ENCODE results near the gene SLCO1B1. TPM values are rescaled to one million over a fixed set of nuclear protein-coding genes. Genes with fewer than 3 reads are reported as not detected.
A peak's percentile ranks its signal among the peaks of the same experiment; 100 is the strongest.
"Not testable (repeated sequence)": the region's sequence is repeated elsewhere in the genome, so short reads cannot be mapped to it uniquely, and the experiment has no call there.

SLCO1B1 gene
- polyA plus RNA-seq, 1 donor from 2014 or later, result not detected

DNA sequence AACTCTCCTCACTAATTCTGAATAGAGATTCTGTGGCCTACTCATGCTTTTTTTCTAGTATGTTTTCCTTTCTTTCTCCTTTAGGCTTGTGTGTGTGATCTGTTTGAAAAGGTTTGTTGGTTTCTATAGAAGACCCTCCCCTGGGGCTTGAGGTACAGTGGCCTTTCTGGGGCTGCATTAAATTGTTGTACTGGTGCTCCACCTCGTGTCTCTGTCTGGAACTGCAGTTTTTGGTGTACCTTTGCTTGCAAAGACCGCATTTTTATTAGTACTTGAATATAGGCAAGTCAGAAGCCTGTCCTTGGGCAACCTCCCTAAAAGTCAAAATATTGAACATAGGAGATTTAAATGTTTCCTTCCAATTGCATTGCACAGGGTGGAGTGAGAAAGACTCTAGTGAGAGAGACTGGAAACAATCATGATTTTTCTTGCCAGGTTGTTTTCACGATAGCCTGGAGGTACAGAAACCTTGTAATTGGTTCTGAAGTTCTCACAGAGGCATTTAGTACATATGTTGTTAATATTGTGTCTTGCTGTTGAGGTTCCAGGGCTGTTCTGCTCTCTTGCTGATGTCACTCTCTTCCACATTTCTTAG lies 39.0 kb downstream of the SLCO1B1 start:
- Mint-ChIP-seq H3K36me3 (no peaks in the 10 kb centered on the region), H3K4me1 (no peaks in the 10 kb centered on the region), H3K9me3 (peaks cover 1 to 14% (median 2%) of the 10 kb centered on the region in 3 donors), H3K27ac (no peak overlapping the region), H3K27me3 (peaks cover 1% of the 10 kb centered on the region), H3K4me3 (no peak overlapping the region)

- H3K27me3 Mint-ChIP-seq, result peaks cover 1% of the 10 kb centered on the region
- peaks cover 1 to 14% (median 2%) of the 10 kb centered on the region in 3 donors for H3K9me3 Mint-ChIP-seq
- H3K4me3 Mint-ChIP-seq, result no peak overlapping the region
- H3K27ac Mint-ChIP-seq, result no peak overlapping the region
- no peaks in the 10 kb centered on the region for H3K36me3 Mint-ChIP-seq
- no peaks in the 10 kb centered on the region for H3K4me1 Mint-ChIP-seq
Observed at GRCh38 chr12:21172079-21172478, 41.1 kb downstream of the SLCO1B1 start.

DNA sequence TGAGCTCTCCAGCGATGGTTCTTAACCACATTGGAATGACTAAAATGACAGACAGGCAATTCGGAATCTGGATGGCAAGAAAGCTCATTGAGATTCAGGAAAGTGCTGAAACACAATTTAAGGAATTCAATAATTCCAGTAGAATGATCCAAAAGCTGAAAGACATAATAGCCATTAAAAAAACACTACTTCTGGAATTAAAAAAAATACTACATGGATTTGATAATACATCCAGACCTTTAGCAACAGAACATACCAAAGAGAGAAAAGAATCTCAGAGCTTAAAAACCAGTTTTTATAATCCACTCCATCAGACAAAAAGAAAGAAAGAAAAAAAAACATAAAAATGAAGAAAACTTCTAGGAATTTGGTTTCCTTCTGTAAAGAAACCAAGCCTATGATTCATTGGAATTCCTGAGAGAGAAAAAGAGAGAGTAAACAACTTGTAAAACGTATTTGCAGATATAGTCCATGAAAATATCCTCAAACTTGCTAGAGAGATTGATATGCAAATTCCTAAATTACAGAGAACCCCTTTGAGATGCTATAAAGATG lies 52.8 kb downstream of the SLCO1B1 start:
- Mint-ChIP-seq H3K4me3 (no peak overlapping the region), H3K27me3 (no peaks in the 10 kb centered on the region), H3K9me3 (peaks cover 0 to 15% (median 0%) of the 10 kb centered on the region in 3 donors), H3K36me3 (no peaks in the 10 kb centered on the region), H3K4me1 (peaks cover 0 to 2% (median 0%) of the 10 kb centered on the region in 3 donors), H3K27ac (no peak overlapping the region)

DNA sequence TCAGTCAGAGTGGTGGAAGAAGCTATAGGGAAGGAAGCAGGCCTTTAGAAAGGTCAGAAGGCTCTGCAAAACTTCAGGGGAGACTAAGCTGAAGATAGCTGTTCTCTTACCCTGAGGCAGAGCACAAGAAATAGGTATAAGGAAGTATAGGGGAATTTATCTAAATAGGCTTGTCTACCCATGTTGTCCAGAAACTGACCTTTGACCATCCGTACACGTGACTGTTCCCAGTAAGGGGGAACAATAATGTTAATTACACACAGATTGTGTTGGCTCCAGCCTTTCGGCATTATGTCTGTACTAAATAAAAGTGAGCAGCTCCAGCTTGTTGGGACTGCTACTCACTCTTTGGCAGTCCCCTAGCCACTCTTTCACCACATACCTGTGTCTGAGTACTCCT lies 59.0 kb downstream of the SLCO1B1 start:
- no peaks in the 10 kb centered on the region for H3K27me3 Mint-ChIP-seq
- H3K4me3 Mint-ChIP-seq, result no peak overlapping the region
- no peaks in the 10 kb centered on the region for H3K4me1 Mint-ChIP-seq
- no peaks in the 10 kb centered on the region for H3K36me3 Mint-ChIP-seq
- H3K9me3 Mint-ChIP-seq, result peaks cover 0 to 18% (median 0%) of the 10 kb centered on the region in 3 donors
- no peak overlapping the region for H3K27ac Mint-ChIP-seq

GRCh38 chr12:21214433-21214832 lies 83.4 kb downstream of the SLCO1B1 start:
- not testable (repeated sequence) for H3K4me1 Mint-ChIP-seq, H3K27ac Mint-ChIP-seq, H3K9me3 Mint-ChIP-seq, H3K27me3 Mint-ChIP-seq, H3K4me3 Mint-ChIP-seq, H3K36me3 Mint-ChIP-seq

DNA sequence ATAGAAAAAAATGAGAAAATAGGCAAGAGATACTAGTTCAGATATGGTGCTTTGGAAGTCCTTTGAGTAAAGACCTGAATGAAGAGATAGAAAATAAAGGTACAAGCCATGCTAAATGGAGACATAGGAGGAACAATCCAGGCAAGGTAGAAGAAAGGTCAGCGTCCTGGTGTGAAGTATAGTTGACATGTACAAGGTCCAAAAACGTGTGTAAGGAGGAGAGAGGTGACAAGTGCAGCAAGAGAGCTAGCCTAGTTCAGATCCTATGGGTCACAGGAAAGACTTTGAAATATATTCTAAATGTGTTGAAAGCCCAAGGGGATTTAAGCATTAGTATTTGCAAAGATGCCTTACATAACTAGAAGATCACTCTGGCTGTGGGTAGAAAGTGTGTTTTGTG lies 88.2 kb downstream of the SLCO1B1 start:
- Mint-ChIP-seq H3K27me3 (no peaks in the 10 kb centered on the region), H3K27ac (no peak overlapping the region), H3K36me3 (no peaks in the 10 kb centered on the region), H3K4me1 (no peaks in the 10 kb centered on the region), H3K4me3 (no peak overlapping the region), H3K9me3 (peaks cover 0 to 4% (median 0%) of the 10 kb centered on the region in 3 donors)

GRCh38 chr12:21220266-21220665 lies 89.3 kb downstream of the SLCO1B1 start:
- Mint-ChIP-seq H3K9me3 (peaks cover 0 to 2% (median 0%) of the 10 kb centered on the region in 3 donors), H3K27me3 (no peaks in the 10 kb centered on the region), H3K36me3 (no peaks in the 10 kb centered on the region), H3K4me1 (no peaks in the 10 kb centered on the region), H3K4me3 (no peak overlapping the region), H3K27ac (no peak overlapping the region)

DNA sequence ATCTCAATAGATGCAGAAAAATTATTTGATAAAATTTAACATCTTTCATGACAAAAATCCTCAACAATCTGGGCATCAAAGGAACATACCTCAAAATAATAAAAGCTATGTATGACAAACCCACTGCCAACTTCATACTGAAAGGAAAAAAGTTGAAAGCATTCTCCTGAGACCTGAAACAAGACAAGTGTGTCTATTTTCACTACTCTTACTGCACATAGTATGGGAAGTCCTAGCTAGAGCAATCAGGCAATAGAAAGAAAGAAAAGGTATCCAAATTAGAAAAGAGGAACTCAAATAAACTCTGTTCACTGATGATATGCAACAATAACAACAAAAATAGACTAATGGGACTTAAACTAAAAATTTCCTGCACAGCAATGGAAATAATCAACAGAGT lies 90.1 kb downstream of the SLCO1B1 start:
- H3K27ac Mint-ChIP-seq, result no peak overlapping the region
- H3K36me3 Mint-ChIP-seq, result no peaks in the 10 kb centered on the region
- H3K27me3 Mint-ChIP-seq, result no peaks in the 10 kb centered on the region
- H3K9me3 Mint-ChIP-seq, result peaks cover 0 to 2% (median 0%) of the 10 kb centered on the region in 3 donors
- H3K4me1 Mint-ChIP-seq, result no peaks in the 10 kb centered on the region
- no peak overlapping the region for H3K4me3 Mint-ChIP-seq

GRCh38 chr12:21221778-21222177 lies 90.8 kb downstream of the SLCO1B1 start:
- Mint-ChIP-seq H3K36me3 (no peaks in the 10 kb centered on the region), H3K27ac (no peak overlapping the region), H3K4me1 (no peaks in the 10 kb centered on the region), H3K9me3 (peaks cover 0 to 2% (median 0%) of the 10 kb centered on the region in 3 donors), H3K4me3 (no peak overlapping the region), H3K27me3 (no peaks in the 10 kb centered on the region)

DNA sequence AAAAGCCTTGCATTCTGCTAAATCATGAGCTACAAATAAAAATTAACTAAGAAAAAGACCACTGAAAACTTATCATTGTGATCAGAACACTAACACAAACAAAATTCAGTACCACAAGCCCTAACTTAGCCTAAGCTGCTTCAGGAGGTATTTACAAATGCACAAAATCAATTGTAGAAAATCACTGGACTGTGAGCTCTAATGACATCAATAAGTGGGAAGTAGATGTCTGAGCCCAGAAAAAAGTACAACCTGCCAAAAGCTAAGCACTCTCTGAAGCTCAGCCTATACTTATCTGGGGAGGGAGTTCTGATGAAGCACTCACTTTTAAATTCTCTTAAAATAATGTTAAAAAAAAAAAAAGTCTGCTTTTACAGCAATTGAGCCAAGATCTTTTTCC lies 92.9 kb downstream of the SLCO1B1 start:
- Mint-ChIP-seq H3K36me3 (no peaks in the 10 kb centered on the region), H3K4me1 (no peaks in the 10 kb centered on the region), H3K27me3 (no peaks in the 10 kb centered on the region), H3K27ac (no peak overlapping the region), H3K9me3 (peaks cover 0 to 2% (median under 1%) of the 10 kb centered on the region in 3 donors), H3K4me3 (no peak overlapping the region)

GRCh38 chr12:21234395-21234794 lies 103.4 kb downstream of the SLCO1B1 start:
- peaks cover 0 to 3% (median 0%) of the 10 kb centered on the region in 3 donors for H3K9me3 Mint-ChIP-seq
- H3K27ac Mint-ChIP-seq, result no peak overlapping the region
- no peaks in the 10 kb centered on the region for H3K4me1 Mint-ChIP-seq
- no peak overlapping the region for H3K4me3 Mint-ChIP-seq
- no peaks in the 10 kb centered on the region for H3K36me3 Mint-ChIP-seq
- H3K27me3 Mint-ChIP-seq, result no peaks in the 10 kb centered on the region

DNA sequence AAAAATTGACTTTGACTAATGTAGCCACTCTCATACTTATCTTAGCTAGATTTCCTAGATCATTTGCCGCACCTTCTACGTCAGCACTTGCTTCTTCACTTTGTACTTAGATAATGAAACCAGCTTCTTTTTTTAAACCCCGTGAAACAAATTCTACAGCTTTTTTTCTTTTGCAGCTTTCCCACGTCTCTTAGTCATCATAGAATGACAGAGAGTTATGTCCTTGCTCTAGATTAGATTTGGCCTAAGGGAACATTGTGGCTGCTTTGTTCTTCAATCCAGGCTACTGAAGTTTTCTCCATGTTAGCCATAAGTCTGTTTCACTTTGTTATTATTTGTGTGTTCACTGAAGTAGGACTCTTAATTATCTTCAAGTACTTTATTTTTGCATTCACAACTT lies 108.9 kb downstream of the SLCO1B1 start:
- no peaks in the 10 kb centered on the region for H3K4me1 Mint-ChIP-seq
- H3K9me3 Mint-ChIP-seq, result no peaks in the 10 kb centered on the region
- no peak overlapping the region for H3K27ac Mint-ChIP-seq
- H3K36me3 Mint-ChIP-seq, result no peaks in the 10 kb centered on the region
- H3K27me3 Mint-ChIP-seq, result no peaks in the 10 kb centered on the region
- H3K4me3 Mint-ChIP-seq, result no peak overlapping the region

- no peaks in the 10 kb centered on the region for H3K36me3 Mint-ChIP-seq
- no peaks in the 10 kb centered on the region for H3K9me3 Mint-ChIP-seq
- no peak overlapping the region for H3K27ac Mint-ChIP-seq
- H3K4me3 Mint-ChIP-seq, result no peak overlapping the region
- H3K27me3 Mint-ChIP-seq, result no peaks in the 10 kb centered on the region
- no peaks in the 10 kb centered on the region for H3K4me1 Mint-ChIP-seq
Observed at GRCh38 chr12:21248679-21249078, 117.7 kb downstream of the SLCO1B1 start.

DNA sequence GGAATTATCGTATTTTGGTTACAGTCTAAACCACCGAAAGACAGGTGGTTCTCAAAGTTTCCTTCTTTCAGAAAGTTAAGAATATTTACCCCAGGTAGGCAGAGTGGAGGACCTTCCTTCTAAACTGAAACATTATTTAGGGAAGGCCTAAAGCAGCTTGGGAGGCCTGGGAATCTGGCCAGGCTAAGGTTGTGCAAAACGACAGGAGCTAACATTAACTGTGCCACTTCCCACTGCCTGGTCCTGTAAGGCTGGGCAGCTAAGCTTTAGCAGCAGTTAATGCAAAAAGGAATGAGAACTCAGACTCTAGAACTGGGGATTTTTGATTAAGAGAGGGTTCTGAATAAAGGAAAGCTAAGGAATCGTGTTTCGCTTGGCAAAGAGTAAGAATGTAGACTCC lies 121.1 kb downstream of the SLCO1B1 start:
- no peaks in the 10 kb centered on the region for H3K36me3 Mint-ChIP-seq

DNA sequence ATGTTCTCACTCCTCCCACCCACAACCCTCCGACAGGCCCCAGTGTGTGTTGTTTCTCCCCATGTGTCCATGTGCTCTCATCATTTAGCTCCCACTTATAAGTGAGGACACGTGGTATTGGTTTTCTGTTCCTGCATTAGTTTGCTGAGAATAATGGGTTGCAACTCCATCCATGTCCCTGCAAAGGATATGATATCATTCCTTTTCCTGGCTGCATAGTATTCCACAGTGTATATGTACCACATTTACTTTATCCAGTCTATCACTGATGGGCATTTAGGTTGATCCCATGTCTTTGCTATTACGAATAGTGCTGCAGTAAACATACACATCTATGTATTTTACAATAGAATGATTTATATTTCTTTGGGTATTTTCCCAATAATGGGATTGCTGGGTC lies 126.2 kb downstream of the SLCO1B1 start:
- no peaks in the 10 kb centered on the region for H3K36me3 Mint-ChIP-seq
- H3K9me3 Mint-ChIP-seq, result peaks cover 3 to 27% (median 7%) of the 10 kb centered on the region in 3 donors
- H3K4me1 Mint-ChIP-seq, result no peaks in the 10 kb centered on the region
- H3K27ac Mint-ChIP-seq, result no peak overlapping the region
- no peaks in the 10 kb centered on the region for H3K27me3 Mint-ChIP-seq
- no peak overlapping the region for H3K4me3 Mint-ChIP-seq

More for the DNA sequence above, 121.1 kb downstream of the SLCO1B1 start:
- Mint-ChIP-seq H3K27ac (no peak overlapping the region), H3K27me3 (no peaks in the 10 kb centered on the region), H3K4me1 (no peaks in the 10 kb centered on the region), H3K4me3 (peak overlapping the region in 1 of 4 donors; percentile 3), H3K9me3 (peaks cover 0 to under 1% (median under 1%) of the 10 kb centered on the region in 3 donors)

GRCh38 chr12:21264232-21264631 lies 133.2 kb downstream of the SLCO1B1 start:
- peaks cover 2% of the 10 kb centered on the region for H3K27me3 Mint-ChIP-seq
- H3K4me1 Mint-ChIP-seq, result no peaks in the 10 kb centered on the region
- H3K36me3 Mint-ChIP-seq, result no peaks in the 10 kb centered on the region
- no peak overlapping the region for H3K27ac Mint-ChIP-seq
- no peak overlapping the region for H3K4me3 Mint-ChIP-seq
- H3K9me3 Mint-ChIP-seq, result peaks cover 3 to 23% (median 11%) of the 10 kb centered on the region in 3 donors
